Mammary epithelial cell (primary cell): ENCODE results near the gene SNX33.

Experiments
- CTCF ChIP-seq, 2 donors: IDR thresholded peaks in 1 of 2; conservative IDR thresholded peaks in 1 of 2; 2 replicates each; pipeline ENCODE4 v1.5.1; 2011 to 2012; ENCODE audit warnings: inconsistent platforms in 2 of 2, low read length in 2 of 2, mild to moderate bottlenecking in 2 of 2, control low read depth in 1 of 2, low read depth in 1 of 2; ENCODE audit not compliant: insufficient read depth in 1 of 2; ENCODE audit errors: extremely low read depth in 1 of 2
- EZH2 ChIP-seq: IDR thresholded peaks from 2 replicates; pipeline ENCODE4 v1.6.1; 2012; ENCODE audit warnings: low read length, inconsistent platforms, borderline replicate concordance

GRCh38 chr15:75695634-75696310 is 48.1 kb downstream of the SNX33 start:
- TF ChIP-seq EZH2 (no peak), CTCF (conservative IDR thresholded peaks at IDR 0.05 in 1 of 2, IDR thresholded peaks at IDR 0.05 in 1 of 2; ENCODE audit: extremely low read depth in 1 of 2, insufficient read depth in 1 of 2, low read depth in 1 of 2, low read length in 2 of 2) (no peak)
